Measurements from ENCODE around the gene TMEM9B. TPM values are rescaled to one million over a fixed set of nuclear protein-coding genes. Genes with fewer than 3 reads are reported as not detected.

The TMEM9B gene
- total and polyA plus RNA-seq, 2 experiments from 2014 or later: 10.4 to 12.9 TPM

DNA sequence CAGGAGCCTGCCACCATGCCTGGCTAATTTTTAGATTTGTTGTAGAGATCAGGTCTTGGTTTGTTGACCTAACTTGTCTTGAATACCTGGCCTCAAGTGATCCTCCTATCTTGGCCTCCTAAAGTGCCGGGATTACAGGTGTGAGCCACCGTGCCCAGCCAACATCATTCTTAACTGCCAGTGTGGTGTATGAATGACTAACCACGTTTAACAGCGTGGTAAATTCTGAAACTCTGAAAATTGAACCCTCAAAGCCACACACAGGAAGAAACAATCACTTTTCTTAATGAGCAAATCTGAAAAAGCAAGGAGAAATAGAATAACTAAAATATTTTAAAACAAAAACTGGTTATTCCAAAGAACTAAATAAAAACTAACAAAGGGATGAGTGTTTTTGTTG lies 7.4 kb downstream of the TMEM9B start (continued):
- TF ChIP-seq, protein P1, sequence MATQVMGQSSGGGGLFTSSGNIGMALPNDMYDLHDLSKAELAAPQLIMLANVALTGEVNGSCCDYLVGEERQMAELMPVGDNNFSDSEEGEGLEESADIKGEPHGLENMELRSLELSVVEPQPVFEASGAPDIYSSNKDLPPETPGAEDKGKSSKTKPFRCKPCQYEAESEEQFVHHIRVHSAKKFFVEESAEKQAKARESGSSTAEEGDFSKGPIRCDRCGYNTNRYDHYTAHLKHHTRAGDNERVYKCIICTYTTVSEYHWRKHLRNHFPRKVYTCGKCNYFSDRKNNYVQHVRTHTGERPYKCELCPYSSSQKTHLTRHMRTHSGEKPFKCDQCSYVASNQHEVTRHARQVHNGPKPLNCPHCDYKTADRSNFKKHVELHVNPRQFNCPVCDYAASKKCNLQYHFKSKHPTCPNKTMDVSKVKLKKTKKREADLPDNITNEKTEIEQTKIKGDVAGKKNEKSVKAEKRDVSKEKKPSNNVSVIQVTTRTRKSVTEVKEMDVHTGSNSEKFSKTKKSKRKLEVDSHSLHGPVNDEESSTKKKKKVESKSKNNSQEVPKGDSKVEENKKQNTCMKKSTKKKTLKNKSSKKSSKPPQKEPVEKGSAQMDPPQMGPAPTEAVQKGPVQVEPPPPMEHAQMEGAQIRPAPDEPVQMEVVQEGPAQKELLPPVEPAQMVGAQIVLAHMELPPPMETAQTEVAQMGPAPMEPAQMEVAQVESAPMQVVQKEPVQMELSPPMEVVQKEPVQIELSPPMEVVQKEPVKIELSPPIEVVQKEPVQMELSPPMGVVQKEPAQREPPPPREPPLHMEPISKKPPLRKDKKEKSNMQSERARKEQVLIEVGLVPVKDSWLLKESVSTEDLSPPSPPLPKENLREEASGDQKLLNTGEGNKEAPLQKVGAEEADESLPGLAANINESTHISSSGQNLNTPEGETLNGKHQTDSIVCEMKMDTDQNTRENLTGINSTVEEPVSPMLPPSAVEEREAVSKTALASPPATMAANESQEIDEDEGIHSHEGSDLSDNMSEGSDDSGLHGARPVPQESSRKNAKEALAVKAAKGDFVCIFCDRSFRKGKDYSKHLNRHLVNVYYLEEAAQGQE (IDR thresholded peaks at IDR 0.05; ENCODE audit: unreplicated experiment): no peak
- TF ChIP-seq, protein P2, sequence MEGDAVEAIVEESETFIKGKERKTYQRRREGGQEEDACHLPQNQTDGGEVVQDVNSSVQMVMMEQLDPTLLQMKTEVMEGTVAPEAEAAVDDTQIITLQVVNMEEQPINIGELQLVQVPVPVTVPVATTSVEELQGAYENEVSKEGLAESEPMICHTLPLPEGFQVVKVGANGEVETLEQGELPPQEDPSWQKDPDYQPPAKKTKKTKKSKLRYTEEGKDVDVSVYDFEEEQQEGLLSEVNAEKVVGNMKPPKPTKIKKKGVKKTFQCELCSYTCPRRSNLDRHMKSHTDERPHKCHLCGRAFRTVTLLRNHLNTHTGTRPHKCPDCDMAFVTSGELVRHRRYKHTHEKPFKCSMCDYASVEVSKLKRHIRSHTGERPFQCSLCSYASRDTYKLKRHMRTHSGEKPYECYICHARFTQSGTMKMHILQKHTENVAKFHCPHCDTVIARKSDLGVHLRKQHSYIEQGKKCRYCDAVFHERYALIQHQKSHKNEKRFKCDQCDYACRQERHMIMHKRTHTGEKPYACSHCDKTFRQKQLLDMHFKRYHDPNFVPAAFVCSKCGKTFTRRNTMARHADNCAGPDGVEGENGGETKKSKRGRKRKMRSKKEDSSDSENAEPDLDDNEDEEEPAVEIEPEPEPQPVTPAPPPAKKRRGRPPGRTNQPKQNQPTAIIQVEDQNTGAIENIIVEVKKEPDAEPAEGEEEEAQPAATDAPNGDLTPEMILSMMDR (conservative IDR thresholded peaks at IDR 0.05; ENCODE audit: low read depth in 2 of 2): no peak

DNA sequence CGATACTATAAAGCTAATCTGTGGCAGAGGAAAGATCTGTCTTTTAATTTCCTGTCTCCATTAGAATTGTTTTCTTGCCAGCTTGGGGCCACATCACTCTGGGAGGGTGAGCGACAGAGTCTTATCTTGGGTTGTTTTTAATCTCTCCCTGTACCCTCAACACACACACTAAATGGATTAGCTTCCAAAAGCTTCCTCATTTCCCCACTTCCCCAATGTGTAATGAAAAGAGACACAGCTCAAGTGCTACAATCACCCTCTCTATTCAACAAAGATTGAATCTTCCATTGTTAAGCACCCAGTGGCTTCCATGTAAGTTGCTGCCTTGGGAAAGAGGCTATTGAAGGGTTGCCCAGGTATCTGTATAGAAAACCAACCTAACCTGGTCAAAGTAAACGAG lies 15.4 kb downstream of the TMEM9B start:
- DNase-seq (ENCODE audit: low spot score) (no peak), ATAC-seq (peak; percentile 26; the same call in 2 of the 3 replicates)
- no peaks in the 10 kb centered on the region for H3K9me3 Mint-ChIP-seq
- H3K4me1 Mint-ChIP-seq: peaks cover 4% of the 10 kb centered on the region; the same call in 2 of the 3 replicates
- Histone ChIP-seq H3K27ac (ENCODE audit: low read depth) (no peak overlapping the region), H3K79me2 (replicated peaks; ENCODE audit: insufficient read depth) (no peaks in the 10 kb centered on the region), H2AFZ (no peak overlapping the region), H3K4me2 (no peak overlapping the region), H3K9me2 (ENCODE audit: insufficient read depth) (no peaks in the 10 kb centered on the region), H4K20me1 (replicated peaks; ENCODE audit: insufficient read depth) (0 out of 2 replicates have a peak, but pooled peaks cover 3% of the 10 kb centered on the region), H3K36me3 (ENCODE audit: insufficient read depth) (peaks cover 3% of the 10 kb centered on the region), H3K4me3 (no peak overlapping the region), H3K4me1 (ENCODE audit: insufficient read depth) (no peaks in the 10 kb centered on the region), H3F3A (replicated peaks; ENCODE audit: low read depth) (no peaks in the 10 kb centered on the region), H3K27me3 (ENCODE audit: insufficient read depth) (no peaks in the 10 kb centered on the region)
- TF ChIP-seq, protein P3, sequence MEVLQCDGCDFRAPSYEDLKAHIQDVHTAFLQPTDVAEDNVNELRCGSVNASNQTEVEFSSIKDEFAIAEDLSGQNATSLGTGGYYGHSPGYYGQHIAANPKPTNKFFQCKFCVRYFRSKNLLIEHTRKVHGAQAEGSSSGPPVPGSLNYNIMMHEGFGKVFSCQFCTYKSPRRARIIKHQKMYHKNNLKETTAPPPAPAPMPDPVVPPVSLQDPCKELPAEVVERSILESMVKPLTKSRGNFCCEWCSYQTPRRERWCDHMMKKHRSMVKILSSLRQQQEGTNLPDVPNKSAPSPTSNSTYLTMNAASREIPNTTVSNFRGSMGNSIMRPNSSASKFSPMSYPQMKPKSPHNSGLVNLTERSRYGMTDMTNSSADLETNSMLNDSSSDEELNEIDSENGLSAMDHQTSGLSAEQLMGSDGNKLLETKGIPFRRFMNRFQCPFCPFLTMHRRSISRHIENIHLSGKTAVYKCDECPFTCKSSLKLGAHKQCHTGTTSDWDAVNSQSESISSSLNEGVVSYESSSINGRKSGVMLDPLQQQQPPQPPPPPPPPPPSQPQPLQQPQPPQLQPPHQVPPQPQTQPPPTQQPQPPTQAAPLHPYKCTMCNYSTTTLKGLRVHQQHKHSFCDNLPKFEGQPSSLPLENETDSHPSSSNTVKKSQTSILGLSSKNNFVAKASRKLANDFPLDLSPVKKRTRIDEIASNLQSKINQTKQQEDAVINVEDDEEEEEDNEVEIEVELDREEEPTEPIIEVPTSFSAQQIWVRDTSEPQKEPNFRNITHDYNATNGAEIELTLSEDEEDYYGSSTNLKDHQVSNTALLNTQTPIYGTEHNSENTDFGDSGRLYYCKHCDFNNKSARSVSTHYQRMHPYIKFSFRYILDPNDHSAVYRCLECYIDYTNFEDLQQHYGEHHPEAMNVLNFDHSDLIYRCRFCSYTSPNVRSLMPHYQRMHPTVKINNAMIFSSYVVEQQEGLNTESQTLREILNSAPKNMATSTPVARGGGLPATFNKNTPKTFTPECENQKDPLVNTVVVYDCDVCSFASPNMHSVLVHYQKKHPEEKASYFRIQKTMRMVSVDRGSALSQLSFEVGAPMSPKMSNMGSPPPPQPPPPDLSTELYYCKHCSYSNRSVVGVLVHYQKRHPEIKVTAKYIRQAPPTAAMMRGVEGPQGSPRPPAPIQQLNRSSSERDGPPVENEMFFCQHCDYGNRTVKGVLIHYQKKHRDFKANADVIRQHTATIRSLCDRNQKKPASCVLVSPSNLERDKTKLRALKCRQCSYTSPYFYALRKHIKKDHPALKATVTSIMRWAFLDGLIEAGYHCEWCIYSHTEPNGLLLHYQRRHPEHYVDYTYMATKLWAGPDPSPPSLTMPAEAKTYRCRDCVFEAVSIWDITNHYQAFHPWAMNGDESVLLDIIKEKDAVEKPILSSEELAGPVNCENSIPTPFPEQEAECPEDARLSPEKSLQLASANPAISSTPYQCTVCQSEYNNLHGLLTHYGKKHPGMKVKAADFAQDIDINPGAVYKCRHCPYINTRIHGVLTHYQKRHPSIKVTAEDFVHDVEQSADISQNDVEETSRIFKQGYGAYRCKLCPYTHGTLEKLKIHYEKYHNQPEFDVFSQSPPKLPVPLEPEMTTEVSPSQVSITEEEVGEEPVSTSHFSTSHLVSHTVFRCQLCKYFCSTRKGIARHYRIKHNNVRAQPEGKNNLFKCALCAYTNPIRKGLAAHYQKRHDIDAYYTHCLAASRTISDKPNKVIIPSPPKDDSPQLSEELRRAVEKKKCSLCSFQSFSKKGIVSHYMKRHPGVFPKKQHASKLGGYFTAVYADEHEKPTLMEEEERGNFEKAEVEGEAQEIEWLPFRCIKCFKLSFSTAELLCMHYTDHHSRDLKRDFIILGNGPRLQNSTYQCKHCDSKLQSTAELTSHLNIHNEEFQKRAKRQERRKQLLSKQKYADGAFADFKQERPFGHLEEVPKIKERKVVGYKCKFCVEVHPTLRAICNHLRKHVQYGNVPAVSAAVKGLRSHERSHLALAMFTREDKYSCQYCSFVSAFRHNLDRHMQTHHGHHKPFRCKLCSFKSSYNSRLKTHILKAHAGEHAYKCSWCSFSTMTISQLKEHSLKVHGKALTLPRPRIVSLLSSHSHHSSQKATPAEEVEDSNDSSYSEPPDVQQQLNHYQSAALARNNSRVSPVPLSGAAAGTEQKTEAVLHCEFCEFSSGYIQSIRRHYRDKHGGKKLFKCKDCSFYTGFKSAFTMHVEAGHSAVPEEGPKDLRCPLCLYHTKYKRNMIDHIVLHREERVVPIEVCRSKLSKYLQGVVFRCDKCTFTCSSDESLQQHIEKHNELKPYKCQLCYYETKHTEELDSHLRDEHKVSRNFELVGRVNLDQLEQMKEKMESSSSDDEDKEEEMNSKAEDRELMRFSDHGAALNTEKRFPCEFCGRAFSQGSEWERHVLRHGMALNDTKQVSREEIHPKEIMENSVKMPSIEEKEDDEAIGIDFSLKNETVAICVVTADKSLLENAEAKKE (CRISPR knock-in tag; IDR thresholded peaks at IDR 0.05): no peak
- TF ChIP-seq STAT1 (IDR thresholded peaks at IDR 0.05; ENCODE audit: unreplicated experiment): no peak
- TF ChIP-seq NANOG (IDR thresholded peaks at IDR 0.05; ENCODE audit: borderline replicate concordance): no peak
- no peak overlapping the region for H3K27ac Mint-ChIP-seq
- peaks cover 1% of the 10 kb centered on the region; the same call in 2 of the 3 replicates for H3K36me3 Mint-ChIP-seq (ENCODE audit: low read depth)
- H3K27me3 Mint-ChIP-seq (ENCODE audit: insufficient read depth, low read depth, poor library complexity): no peaks in the 10 kb centered on the region
- H3K4me3 Mint-ChIP-seq: no peak overlapping the region

Measured in GM23338 (cell line).